NCI-H1105 (cell line): ENCODE results near the gene MVB12B.

Experiments
- DNase-seq: peaks from one replicate; lab custom pipeline; 2025; lab: John Stamatoyannopoulos, UW

MVB12B gene

DNA sequence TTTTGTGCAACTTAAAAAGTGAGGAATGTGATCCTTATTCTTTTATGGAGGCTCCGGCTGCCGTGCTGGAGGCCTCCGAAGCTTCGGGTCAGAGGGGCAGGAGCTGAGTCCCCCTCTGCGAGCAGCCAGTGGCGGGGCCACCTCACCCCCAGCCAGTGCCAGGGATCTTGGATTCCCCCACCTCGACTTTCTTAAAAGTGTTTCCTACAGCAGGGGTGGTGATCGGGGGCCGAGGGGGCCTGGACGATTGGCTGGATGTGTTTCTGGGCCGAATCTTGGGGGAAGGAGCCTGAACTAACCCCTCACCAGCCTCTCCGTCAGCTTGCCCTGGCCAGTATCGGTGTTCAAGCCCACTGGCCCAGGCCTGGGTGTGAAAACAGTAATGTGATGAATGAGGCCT is 194.9 kb downstream of the MVB12B start:
- DNase-seq, result no peak

DNA sequence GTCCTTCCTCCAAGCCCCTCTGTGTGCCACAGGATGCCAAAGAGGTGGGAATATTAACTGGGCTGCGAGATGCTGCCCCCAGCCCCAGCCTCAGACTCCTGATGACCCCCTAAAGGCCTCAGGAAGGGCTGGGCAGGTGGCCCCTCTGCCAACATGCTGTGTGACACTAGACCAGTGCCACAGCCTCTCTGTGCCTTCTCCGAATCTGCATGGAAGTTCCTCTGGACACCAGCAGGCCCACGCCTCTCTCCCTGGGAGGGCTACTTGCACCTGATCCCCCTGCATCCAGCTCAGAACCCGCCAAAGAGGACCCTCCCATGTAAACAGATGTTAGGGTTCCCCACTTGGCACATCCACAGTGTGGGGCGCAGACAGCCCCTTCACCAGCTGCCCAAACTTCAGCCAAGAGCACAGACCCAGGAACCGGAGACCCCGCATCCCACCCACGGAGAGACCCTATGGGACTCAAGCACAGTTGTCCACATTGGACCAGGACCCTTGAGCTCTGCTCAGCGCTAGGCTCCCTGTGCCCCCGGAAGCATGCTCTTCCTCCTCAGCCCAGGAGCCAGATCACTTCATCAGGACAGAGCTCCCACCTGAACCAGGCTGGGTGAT is 195.5 kb downstream of the MVB12B start:
- DNase-seq, result no peak

DNA sequence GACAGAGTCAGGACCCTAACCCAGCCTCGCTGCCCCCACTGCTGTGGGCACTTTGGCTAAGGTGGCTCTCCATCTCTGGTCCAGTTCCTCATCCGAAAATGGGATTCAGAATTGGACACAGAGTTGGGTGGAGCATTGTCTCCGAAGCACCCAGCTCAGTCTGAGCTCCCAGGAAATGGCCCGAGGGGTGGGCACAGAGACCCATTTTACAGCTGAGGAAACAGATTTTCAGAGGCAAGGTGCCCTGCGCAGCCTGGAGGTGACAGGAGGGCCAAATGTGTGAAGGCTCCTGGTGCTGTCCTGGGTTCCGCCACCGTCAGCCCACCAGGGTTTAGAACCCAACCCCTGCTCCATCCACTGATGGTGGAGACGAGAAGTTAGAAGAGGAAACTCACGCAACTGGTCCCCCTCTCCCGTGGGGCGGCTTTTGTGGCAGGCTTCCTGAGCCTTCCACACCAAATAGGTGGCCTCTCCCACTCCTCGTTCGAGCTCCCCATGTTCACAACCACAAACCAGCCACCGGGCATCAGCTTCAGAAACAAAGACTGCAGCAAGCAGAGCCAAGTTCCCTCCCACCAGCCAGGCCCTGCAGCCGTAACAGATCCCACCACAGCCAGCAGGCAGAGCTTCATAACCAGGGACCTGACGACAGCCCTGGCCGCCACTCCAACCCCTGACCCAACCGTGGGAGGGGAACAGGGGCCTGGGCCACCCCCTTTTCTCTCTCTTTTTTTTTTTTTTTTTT is 196.2 kb downstream of the MVB12B start:
- no peak for DNase-seq

DNA sequence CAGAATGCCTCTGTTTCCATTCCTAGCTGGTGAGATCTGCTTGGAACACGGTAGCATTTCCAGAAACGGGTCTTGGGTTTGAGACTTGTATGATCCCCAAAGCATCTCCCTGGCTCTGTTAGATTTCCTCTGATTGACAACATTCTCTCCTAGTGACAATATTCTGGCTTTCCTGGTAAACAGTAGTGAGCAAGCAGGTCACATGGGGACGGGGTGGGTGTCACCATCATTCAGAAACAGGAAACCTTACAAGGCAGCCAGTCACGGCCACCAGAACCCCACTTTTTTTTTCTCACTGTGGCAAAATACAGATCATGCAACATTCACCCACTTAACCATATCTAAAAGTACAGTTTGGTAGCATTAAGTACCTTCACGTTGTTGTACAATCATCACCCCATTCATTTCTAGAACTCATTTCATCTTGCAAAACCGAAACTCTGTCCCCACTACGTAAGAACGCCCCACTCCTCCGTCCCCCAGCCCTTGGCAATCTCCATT is 197.0 kb downstream of the MVB12B start:
- no peak for DNase-seq

DNA sequence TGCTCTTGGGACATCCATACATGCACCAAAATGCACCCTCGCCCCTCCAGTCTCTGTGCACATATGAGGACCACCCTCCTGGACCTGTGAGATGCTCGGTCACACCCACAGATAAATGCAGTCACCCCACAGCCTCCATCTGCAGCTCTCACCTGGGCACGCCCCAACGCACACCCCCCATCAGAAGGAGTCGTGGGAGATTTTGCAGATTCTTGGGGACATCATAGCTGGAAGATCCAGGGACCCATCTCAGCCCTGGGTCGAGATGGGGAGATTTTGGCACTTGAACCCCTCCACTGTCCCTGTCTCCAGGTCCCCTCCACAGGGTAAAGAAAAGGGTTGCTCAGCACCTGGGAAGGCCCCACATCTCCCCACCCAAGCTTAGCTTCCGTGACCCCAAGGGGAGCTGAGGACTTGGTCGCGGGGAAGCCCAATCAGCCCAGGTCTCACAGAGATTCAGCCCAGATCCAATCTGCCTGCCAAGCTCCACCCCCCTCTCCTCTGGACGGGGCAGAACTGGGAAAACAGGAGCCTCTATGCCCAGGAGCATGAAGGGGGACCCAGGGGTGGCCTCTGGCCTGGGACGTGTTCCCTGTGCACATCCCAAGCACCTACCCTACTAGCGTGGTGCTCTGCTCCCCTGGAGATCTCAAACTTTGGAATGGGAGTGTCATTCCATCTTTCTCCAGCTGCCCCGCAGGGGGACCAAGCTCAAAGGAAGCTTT is 197.9 kb downstream of the MVB12B start:
- DNase-seq, result no peak

DNA sequence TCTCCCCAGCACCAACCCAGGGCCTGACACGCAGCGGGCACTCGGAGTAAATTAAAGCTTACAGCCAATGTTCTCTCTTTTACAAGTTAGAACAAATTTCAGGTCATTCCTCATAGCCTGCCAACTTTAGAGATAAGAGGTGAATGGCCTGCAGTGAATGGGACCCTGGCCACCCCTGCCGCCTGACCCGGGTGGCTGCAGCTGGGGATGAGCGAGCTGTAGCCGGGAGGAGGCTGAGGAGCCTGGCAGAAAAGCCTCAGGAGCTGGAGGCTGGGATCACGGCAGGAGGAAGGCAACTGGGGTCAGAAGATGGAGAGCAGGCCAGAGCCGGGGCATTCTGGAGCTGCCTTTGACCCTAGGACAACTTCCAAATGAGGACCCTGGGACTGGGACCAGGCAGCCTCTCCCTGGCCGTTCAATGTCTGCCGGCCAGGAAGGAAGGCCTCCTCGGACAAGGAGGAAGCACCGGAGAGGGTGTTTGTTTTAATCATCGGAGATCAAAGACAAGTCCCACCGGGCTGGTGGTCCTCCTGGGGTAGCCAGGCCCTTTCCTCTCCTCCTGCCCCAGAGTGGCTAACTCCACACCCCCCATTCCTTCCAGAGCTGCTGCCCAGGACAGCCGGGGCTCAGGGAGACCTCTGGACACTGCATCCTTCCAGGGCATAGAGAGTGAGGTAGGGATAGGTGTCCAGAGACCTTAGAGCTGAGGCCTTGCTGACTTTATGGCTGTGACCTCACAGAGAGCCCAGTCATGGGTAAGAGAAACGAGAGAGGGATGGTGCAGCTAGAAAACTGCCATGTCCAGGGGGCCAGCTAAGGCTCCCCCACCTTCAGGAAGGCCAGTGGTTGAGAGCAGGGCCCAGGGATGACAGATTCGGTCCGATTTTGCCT is 199.8 kb downstream of the MVB12B start:
- no peak for DNase-seq

DNA sequence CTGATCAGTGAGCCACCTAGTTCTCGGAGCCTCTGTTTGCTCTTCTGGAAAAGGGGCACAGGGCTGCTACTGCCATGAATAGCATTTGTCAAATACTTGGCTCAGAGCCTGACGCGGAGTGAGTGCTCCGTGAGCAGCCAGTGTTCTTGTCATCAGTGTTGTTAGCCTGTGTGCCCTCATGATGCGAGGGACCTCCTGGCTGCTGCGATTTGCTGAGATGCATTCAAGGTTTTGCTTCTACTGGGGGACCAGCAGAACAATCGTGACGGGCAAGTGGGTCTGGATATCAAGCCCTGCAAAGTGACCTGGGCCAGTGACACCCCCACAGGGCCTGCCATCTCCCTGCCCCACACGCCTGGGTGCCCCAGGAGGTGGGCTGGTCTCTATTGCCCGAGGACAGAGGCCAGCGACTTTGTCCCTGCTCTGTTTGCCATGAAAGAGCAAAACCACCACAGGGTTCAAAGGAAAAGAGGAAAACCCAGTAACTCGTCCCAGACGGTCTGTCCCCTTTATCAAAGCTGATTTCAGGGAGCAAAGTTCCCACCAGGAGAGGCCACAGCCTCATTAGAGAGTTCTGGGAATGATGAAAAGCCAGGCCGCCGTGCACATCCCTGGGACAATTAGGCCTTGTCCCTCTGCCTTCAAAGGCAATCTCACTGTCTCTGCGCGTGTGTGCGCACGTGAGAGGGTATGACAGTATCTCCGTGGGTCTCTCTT is 200.6 kb downstream of the MVB12B start:
- DNase-seq, result no peak

DNA sequence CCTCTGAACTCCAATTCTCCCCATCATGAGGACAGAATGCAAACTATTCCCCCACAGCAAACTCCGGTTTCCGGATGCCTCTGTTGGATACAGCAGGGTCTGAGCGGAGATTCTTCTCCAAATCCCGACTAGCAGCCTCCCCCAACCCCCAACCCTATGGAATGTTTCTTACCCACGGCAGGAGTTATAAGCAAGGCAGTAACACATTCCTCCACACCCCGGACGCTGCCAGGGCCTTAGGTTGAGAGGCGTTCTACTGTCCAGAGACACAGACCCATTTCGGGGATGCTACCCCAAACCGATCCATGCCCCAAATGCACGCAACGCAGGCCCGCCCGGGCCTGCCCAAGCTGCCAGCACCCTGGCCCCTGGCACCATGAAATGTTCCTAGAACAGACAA is 201.5 kb downstream of the MVB12B start:
- no peak for DNase-seq

DNA sequence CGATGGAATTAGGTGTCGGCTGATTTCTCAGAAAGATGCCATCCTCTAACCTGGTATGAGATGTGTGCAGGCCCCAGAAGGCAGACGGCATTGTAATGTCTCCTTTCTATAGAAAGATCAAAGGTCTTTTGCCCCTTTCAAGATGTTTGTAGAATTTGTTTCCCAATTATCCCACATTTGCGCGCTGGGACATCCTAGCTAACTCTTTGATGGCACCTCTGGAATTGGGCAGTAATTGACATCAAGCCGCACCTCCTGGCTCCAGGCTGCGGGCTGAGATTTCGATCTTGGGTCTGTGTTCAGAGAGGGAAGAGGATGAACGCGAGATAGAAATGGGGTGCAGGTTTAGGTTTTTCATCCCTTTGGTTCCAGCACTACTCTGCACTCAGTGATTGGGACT is 202.3 kb downstream of the MVB12B start:
- no peak for DNase-seq

DNA sequence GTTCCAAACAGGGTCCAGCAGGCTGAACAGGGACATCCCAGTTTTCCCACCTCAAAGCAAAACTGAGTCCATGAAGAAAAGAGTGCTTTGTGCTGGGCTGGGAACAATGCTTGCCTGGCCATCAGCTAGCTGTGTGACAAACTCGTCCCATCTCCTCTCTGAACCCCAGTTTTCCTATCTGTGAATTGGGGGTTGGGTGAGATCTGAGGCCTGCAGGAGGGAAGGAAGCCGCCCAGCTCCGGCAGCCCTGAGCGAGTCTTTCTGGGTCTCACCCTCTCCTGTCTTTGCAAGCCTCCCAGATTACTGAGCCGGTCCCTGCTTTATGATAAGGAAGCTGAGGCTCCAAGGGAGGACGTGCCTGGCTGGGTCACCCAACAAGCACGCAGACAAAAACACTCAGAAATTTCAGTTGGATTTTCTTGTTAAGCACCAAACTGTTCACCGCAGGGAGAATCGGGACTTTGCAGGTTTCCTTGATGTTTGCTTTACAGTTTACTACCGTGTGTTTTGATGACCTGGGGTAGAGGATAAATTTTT is 204.5 kb downstream of the MVB12B start:
- DNase-seq, result no peak

DNA sequence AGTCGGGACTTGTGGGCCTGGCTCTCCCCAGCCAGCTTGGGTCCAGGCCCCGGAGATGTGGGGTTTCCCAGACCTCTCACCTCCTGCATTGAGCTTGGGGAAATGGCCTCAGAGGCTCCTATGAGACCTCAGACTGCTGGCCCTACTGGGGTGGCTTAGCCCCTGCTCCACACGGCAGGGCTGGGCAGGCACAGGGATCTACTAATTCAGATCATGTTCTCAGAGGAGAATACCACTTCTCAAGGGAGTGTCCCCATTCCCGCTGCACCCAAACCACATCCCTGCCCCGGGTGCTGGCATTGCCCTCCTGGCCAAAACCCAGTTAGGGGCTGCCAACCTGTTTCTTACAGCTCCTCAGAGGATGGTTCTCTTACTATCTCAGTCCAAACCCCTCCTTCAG is 205.0 kb downstream of the MVB12B start:
- DNase-seq, result no peak

DNA sequence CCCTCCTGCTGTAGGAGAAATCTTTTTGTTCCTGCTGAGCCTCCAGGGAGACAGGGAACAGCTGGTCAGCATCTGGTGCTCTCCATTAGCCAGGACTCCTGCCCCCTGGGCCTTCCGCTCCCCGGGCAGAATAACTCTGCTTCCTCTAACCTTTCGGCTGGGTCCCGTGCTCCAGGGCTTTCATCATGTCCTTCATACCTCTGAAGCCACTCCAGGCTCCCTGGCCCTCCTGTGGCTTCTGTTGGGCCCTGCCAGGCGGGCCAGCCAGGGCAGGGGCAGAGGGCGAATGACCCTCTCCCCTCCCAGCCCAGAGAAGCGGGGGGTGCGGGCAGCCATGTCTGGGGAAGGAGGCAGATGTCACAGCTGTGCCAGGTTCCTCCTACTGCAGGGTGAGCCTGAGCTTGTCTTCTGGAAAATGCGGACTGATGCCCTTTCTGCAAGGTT is 205.4 kb downstream of the MVB12B start:
- no peak for DNase-seq

DNA sequence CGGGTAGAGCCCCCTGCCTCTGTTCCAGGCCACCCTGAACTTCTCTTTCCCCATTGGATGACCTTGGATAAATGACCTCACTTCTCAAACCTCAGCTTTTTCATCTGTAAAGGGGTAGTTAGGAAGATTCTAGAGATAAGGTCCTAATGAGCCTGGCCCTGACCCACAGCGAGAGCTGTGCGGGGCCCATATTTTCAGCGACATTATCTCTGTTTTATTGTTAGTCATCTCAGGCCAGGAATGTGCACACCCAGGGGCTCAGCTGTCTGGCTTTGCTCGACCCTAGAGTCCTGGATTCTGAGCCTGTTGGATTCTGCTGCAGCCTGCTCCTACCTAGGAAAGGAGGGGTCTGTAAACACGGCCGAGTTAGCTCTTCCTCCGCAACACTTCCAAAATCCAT is 205.9 kb downstream of the MVB12B start:
- no peak for DNase-seq

DNA sequence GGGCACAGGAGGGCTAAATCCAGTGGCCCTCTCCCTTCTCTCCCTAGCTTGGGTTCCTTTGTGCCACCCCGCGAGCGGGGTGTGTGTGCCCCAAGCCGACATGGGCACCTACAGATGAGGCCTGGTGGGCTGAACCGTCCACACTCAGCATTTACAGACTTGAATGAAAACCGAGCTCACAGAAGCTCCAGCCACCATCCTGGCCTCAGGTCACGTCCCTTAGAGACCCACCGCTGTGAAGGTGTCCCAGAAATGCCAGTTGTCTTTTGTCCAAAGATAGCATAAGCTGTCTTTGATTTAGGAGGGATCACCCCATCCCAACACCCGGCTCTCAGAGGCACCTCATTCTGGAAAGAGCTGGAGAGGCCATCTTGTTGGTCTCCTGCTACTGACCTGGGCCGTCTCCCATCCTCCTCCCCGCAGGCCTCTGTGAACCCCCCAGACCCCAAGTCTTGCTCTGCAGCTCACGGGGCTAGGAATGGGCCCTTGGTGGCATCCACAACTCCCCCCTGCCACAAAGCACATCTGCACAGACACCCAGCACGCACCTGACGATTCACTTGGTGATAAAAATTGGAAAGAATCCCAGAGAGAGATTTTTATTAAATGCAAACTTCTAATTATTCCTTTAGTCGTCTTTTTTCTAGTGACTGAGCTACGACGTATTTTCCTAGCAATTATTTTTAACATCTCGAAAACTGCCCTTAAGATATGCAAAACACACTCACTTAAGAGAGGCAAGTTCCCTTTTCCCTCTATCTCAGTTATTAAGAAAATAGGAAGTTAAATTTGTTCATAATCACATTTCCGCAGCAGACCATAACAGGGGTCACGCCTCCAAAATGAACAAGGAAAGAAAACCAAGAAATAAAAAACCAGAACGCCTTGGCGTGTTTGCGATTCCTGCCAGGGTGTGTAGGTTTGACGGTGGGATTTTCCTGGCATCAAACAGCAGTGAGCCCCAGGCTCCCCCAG is 206.6 kb downstream of the MVB12B start:
- DNase-seq, result no peak

DNA sequence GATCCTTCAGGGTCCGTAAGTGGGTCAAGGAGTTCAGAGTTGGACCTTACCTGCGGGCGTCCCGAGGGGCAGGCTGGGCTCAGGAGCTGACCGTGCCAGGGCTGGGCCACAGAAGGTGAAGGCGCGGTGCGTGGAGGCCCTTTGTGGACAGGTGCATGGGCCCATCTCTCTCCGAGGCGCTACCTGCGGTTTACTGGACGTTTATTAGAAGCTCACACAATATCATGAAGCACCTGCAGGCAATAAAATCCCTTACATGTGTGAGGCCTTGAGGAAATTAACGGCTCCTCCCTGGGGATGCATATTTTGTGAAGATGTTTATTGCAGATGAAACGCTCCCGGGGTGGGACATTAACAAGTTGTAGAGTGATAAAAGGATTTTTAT is 207.3 kb downstream of the MVB12B start:
- DNase-seq, result no peak

DNA sequence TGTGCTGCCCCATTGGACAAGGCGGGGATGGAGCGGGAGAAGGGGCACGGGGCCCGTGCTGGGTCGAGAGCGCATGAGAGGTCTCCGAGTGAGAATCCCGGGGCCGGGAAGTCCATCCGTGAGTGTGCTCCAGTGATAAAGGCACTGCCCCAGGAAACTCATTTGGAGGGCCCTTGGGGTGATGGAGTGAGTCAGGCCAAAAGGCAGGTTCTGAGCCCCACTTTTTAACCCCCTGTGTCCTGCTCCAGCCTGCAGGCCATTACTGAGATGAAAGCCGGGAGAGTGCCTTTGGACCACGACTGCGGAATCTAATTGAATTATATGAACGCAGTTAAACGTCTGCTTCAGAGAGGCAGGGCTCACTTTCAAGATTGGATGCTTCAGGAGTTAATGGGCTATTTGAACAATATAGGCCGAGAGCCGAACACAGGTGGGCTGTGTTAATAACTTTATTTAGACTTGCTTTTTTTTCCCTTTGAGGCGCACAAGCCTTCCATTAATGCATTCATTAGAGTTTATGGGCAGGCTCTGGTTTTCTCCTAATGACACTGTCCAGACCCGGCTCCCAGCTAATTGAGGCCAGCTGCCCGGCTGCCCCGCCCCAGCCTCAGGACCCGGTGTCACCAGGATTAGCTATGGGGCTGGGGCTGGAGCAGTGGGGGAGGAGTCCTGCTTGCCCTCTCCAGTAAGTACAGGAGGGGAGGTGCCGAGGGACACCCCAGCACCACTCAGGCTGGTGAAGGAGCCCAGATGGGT is 208.0 kb downstream of the MVB12B start:
- DNase-seq, result no peak

DNA sequence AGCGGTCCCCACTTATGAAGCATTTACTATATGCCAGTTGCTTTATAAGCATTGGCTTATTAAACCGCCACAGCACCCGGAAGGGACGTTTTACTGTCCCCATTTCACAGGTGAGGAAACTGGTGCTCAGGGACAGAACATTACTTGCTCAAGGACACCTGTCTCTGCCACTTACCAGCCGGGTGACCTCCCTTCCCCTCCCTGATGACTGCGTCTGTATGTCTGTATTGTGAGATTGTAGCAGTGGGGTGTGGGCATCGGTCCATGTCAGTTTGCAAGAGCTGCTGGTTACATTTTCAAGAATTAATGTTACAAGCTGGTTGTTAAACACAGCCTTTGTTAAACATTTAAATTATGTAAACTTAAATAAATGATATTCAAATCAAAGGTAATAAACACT is 209.5 kb downstream of the MVB12B start:
- no peak for DNase-seq

DNA sequence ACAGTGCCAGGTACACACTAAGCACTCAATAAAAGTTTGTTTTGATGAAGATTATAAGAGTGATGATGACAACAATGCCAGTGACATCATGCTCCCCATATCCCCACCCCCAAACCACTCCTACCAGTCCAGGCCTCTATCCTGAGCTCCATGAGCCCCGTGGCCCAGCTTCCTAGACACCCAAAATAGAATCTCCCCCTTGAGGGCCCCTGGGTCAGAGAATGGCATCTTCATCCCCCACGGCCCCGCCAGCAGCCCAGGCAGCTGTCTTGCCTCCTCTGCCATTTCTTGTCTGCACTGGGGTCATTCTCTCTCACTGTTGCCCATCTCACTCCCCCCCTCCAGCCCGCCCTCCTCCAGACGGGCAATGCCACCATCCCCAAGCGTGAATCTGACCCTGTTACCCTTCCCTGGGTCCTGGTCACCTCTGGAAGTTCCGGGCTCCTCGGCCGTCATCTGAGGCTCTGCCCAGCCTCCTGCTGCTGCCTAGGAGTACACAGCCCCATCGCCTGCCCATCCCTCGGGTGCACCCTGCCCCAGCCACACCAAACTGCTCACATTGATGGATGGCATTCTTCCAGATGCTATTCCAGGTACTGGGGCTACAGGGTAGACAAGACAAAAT is 210.3 kb downstream of the MVB12B start:
- DNase-seq, result no peak

DNA sequence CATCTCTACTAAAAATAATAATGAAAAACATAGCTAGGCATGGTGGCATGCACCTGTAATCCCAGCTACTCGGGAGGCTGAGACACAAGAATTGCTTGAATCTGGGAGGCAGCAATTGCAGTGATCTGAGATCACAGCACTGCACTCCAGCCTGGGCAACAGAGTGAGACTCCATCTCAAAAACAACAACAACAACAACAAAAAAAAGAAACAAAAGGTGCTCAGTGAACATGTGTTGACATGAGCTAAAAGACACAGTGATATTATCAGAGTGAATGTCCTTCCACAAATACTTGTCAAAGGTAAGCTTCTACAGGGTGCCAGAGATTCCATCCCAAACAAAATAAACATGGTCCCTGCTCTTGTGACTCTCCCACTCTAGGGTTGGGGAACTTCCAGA is 211.9 kb downstream of the MVB12B start:
- no peak for DNase-seq
